GM12878 (cell line): ENCODE data around the gene HADH. TPM values are rescaled to one million over a fixed set of nuclear protein-coding genes. Genes with fewer than 3 reads are reported as not detected.
"Not testable (repeated sequence)": the region's sequence is repeated elsewhere in the genome, so short reads cannot be mapped to it uniquely, and the experiment has no call there.

Experiments used
- ATAC-seq: fragments of 200-7000 bp; cut with Tn5 transposase; 3 replicates; pipeline ENCODE4 v1.9.1; 2020; ENCODE audit warnings: mild to moderate bottlenecking, moderate library complexity
- BruUV-seq: library from RNA; stranded (reverse); fragments of 400-500 nt; replicated peaks from 2 replicates; lab custom pipeline; 2021; lab: Mats Ljungman, UMichigan
- CTCF ChIA-PET: fragments of 300-600 bp; sonication (Branson Sonifier 250); formaldehyde crosslinking; extraction: SDS; loops from one replicate; lab custom pipeline; 2021; ENCODE audit warnings: inconsistent platforms; lab: Yijun Ruan, JAX
- POLR2A ChIA-PET: fragments of 350-600 bp; formaldehyde crosslinking; extraction: SDS; loops from one replicate; lab custom pipeline; 2021; ENCODE audit warnings: inconsistent platforms; lab: Charles Lee
- RAD21 ChIA-PET: fragments of 300-600 bp; sonication (Branson Sonifier 250); formaldehyde crosslinking; loops from one replicate; lab custom pipeline; 2023; ENCODE audit warnings: antibody characterized with exemption; ENCODE audit not compliant: unreplicated experiment; lab: Charles Lee
- SMC1A ChIA-PET: fragments of 300-600 bp; sonication (Branson Sonifier 250); formaldehyde crosslinking; loops from one replicate; lab custom pipeline; 2023; ENCODE audit not compliant: unreplicated experiment, uncharacterized antibody; lab: Charles Lee
- DNase-seq: peaks from one replicate; pipeline ENCODE4 v3.0.0-alpha.2; 2011; ENCODE audit warnings: low read depth, low spot score
- FAIRE-seq: peaks from 3 replicates; lab custom pipeline; 2011; peaks lifted over from hg19 to GRCh38; lab: Jason Lieb, UNC
- H2AFZ ChIP-seq: 2 replicates; pipeline ENCODE4 v1.6.0; 2011; ENCODE audit warnings: low read depth, low read length, control low read depth; ENCODE audit not compliant: control insufficient read depth
- H3K27ac ChIP-seq: 2 replicates; pipeline ENCODE4 v1.5.1; 2011; ENCODE audit warnings: control low read depth; ENCODE audit not compliant: control insufficient read depth, insufficient read depth
- H3K27me3 ChIP-seq, 2 experiments: replicated peaks in 1 of 2; 2 replicates each; pipeline versions ENCODE4 v1.6.0 to v1.6.1; 2011; ENCODE audit warnings: low read length in 1 of 2; ENCODE audit not compliant: control insufficient read depth in 2 of 2, insufficient read depth in 2 of 2
- H3K36me3 ChIP-seq, 2 experiments: 2 replicates each; pipeline ENCODE4 v1.5.1; 2011; ENCODE audit warnings: low read length in 1 of 2; ENCODE audit not compliant: control insufficient read depth in 2 of 2, insufficient read depth in 2 of 2
- H3K4me1 ChIP-seq: 2 replicates; pipeline ENCODE4 v1.6.1; 2011; ENCODE audit warnings: mild to moderate bottlenecking, low read length, moderate library complexity, mixed read lengths; ENCODE audit not compliant: control insufficient read depth, insufficient read depth
- H3K4me2 ChIP-seq: 2 replicates; pipeline ENCODE4 v1.6.0; 2011; ENCODE audit warnings: control low read depth; ENCODE audit not compliant: control insufficient read depth, insufficient read depth
- H3K4me3 ChIP-seq: fragments of 200-600 bp; sonication (generic); 2 replicates; pipeline ENCODE4 v1.5.1; 2016
- H3K79me2 ChIP-seq: 2 replicates; pipeline ENCODE4 v1.6.0; 2011; ENCODE audit warnings: low read length; ENCODE audit not compliant: control insufficient read depth, insufficient read depth
- H3K9ac ChIP-seq: 2 replicates; pipeline ENCODE4 v1.8.0; 2011; ENCODE audit warnings: low read length, control low read depth, mixed read lengths; ENCODE audit not compliant: control insufficient read depth, insufficient read depth
- H3K9me3 ChIP-seq: replicated peaks from 3 replicates; pipeline ENCODE4 v1.5.1; 2011; ENCODE audit warnings: mild to moderate bottlenecking, low read length; ENCODE audit not compliant: control insufficient read depth, insufficient read depth
- H4K20me1 ChIP-seq: 2 replicates; pipeline ENCODE4 v1.6.0; 2011; ENCODE audit not compliant: control insufficient read depth, insufficient read depth
- ATF2 ChIP-seq: IDR thresholded peaks from 2 replicates; pipeline ENCODE4 v1.6.1; 2012; ENCODE audit warnings: low read length, inconsistent platforms
- EZH2 ChIP-seq: IDR thresholded peaks from 2 replicates; pipeline ENCODE4 v1.6.1; 2012; ENCODE audit warnings: low read depth, mild to moderate bottlenecking, control low read depth, inconsistent platforms, low read length, borderline replicate concordance; ENCODE audit not compliant: control insufficient read depth
- FOXM1 ChIP-seq: IDR thresholded peaks from 2 replicates; pipeline ENCODE4 v1.6.1; 2012; ENCODE audit warnings: low read depth, mild to moderate bottlenecking, inconsistent platforms, low read length, moderate library complexity
- GATAD2B ChIP-seq: fragments of 450-650 bp; conservative IDR thresholded peaks from 2 replicates; pipeline ENCODE4 v1.6.1; 2017; ENCODE audit warnings: low read depth, mild to moderate bottlenecking, moderate library complexity
- MEF2B ChIP-seq: fragments of 450-650 bp; IDR thresholded peaks from 2 replicates; pipeline ENCODE4 v1.6.1; 2018; ENCODE audit warnings: mild to moderate bottlenecking, moderate library complexity; ENCODE audit not compliant: partially characterized antibody, poor library complexity, severe bottlenecking
- MTA2 ChIP-seq: fragments of 450-650 bp; IDR thresholded peaks from 2 replicates; pipeline ENCODE4 v1.6.1; 2016; ENCODE audit warnings: low read depth, mild to moderate bottlenecking, moderate library complexity
- MYC ChIP-seq: IDR thresholded peaks from 2 replicates; pipeline ENCODE4 v1.6.1; 2011; ENCODE audit warnings: mild to moderate bottlenecking, low read length, moderate library complexity, inconsistent platforms; ENCODE audit not compliant: insufficient read depth, insufficient replicate concordance, insufficient read length, severe bottlenecking
- NRF1 ChIP-seq: conservative IDR thresholded peaks from 2 replicates; pipeline ENCODE4 v1.6.1; 2011; ENCODE audit warnings: mild to moderate bottlenecking, low read depth, low read length, improper control_type of control experiment
- POLR2AphosphoS2 ChIP-seq: IDR thresholded peaks from 2 replicates; pipeline ENCODE4 v1.6.1; 2011; ENCODE audit warnings: low read depth, mild to moderate bottlenecking, low read length, improper control_type of control experiment, moderate library complexity
- YBX1 ChIP-seq: fragments of 450-650 bp; IDR thresholded peaks from 2 replicates; pipeline ENCODE4 v1.6.1; 2016; ENCODE audit warnings: antibody characterized with exemption
- WGBS: methylation state at CpG from one replicate; pipeline ENCODE4 v1.1.6; 2016; ENCODE audit warnings: low lambda C conversion rate; ENCODE audit not compliant: insufficient replicate concordance, insufficient coverage; ENCODE audit errors: missing lambda C conversion rate; 5-methylcytosine and 5-hydroxymethylcytosine counted together
- in situ Hi-C: fragments of 300-500 bp; cut with MboI; formaldehyde crosslinking; loops from 9 replicates; pipeline ENCODE4 v1.14.3; 2018; ENCODE audit warnings: mixed read lengths
- intact Hi-C: fragments of 100-400 bp; cut with micrococcal nuclease; formaldehyde crosslinking; loops from one replicate; pipeline ENCODE4 v1.14.2; 2022; ENCODE audit not compliant: unreplicated experiment
- polyA plus RNA-seq, 11 experiments: library from polyadenylated mRNA; depleted of rRNA in 4 of 11; unstranded in 6 of 11; stranded (reverse) in 5 of 11; fragments of >200 nt; fragmentation: Nextera tagmentation in 4 of 11; fragmentation: Illumina TruSeq in 1 of 11; extraction: Ambion mirVana in 4 of 11; extraction: Trizol in 1 of 11; gene quantifications; 1 replicate in 1 of 11; 2 replicates in 10 of 11; pipeline versions ENCODE4 v1.2.1 to v1.2.3, GENCODE V29; 2011 to 2016; ENCODE audit warnings: inconsistent platforms in 2 of 11, missing spikeins in 2 of 11, low read depth in 1 of 11
- total RNA-seq, 4 experiments: library from RNA; depleted of rRNA in 3 of 4; stranded (reverse); fragments of >200 nt in 3 of 4; fragmentation: Illumina TruSeq in 1 of 4; extraction: Trizol in 1 of 4; gene quantifications; 2 replicates each; pipeline versions ENCODE4 v1.2.1 to v1.2.3, GENCODE V29; 2013 to 2021
- TF ChIP-seq, protein P1 (sequence below): fragments of 150-350 bp; IDR thresholded peaks from 2 replicates; pipeline ENCODE4 v1.6.1; 2014; ENCODE audit warnings: mild to moderate bottlenecking, low read depth, low read length

HADH gene
- total and polyA plus RNA-seq, 10 of the 15 experiments (the other 5 are each of a cell fraction or from before 2014, with no cell fraction given) = 20.3 to 97.9 (median 76.6) TPM

DNA sequence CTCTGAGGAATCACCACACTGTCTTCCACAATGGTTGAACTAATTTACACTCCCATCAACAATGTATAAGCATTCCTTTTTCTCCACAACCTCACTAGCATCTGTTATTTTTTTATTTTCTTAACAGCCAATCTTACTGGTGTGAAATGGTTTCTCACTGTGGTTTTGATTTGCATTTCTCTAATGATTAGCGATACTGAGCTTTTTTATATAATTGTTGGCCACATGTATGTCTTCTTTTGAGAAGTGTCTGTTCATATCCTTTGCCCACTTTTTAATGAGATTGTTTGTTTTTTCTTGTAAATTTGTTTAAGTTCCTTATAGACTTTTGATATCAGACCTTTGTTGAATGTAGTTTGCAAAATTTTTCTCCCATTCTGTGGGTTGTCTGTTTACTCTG, 21.8 kb upstream of the HADH start:
- FAIRE-seq, POLR2A ChIA-PET, H3K36me3 ChIP-seq, H3K9ac ChIP-seq, H3K4me1 ChIP-seq, CTCF ChIA-PET, H3K4me3 ChIP-seq, ATAC-seq, H3K9me3 ChIP-seq, H3K27ac ChIP-seq, DNase-seq, BruUV-seq, H2AFZ ChIP-seq, RAD21 ChIA-PET, H3K27me3 ChIP-seq, intact Hi-C loops: not testable (repeated sequence)
- 68% methylated on average over 1 of the region's 1 CpG for WGBS
- peak; percentile 55; the same call in 1 of the 2 replicates for TF ChIP-seq MTA2
- TF ChIP-seq, all 136 proteins: peak for 1; not testable (repeated sequence) for 135
- H3K4me2 ChIP-seq, in situ Hi-C loops, H3K79me2 ChIP-seq, SMC1A ChIA-PET, H4K20me1 ChIP-seq: not testable (repeated sequence)

DNA sequence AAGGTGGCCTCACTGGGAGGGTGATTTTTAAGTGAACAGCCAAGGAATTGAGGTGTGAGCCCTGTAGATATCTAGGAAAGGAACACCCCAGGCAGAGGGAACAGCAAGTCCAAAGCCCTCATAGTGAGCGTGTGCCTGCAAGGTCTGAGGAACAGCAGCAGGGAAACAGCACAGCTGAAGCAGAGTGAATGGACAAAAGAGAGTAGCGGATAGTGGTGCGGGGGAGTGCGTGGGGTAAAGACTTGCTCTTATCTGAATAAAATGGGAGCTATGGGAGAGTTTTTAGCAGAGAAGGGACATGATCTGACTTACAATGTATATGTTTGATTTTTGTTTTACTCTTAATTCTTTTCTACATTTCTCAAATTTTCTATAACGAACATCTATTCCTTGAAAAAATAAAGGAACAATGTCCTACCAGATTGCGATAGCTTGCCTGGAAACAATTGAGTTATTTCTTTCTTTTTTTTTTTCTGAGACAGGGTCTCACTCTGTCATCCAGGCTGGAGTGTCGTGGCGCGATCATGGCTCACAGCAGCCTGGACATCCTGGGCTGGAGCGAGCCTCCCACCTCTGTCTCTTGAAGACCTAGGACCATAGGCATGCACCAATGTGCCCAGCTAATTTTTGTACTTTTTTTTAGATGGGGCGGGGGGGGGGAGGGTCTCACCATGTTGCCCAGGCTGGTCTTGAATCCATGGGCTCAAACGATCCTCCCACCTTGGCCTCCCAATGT, 19.5 kb upstream of the HADH start:
- DNase-seq (no peak), ATAC-seq (no peak), FAIRE-seq (no peak)
- ChIA-PET CTCF (no interaction called here), SMC1A (interaction anchor here (0.6 to 1.6 kb wide), 2 partner anchors 24 to 268 kb away, joined by 3 to 5 read pairs; no protein-coding TSS in a partner anchor), POLR2A (no interaction called here), RAD21 (interaction anchor here (1.3 kb wide), 1 partner anchor 61 kb away, joined by 4 read pairs; no protein-coding TSS in a partner anchor)
- in situ Hi-C loops = no loop called here
- no peaks in the 10 kb centered on the region for H3K4me1 ChIP-seq
- no peaks in the 10 kb centered on the region for H3K79me2 ChIP-seq
- no peak overlapping the region for H3K27ac ChIP-seq
- intact Hi-C loops = no loop called here
- no TSS peak for BruUV-seq
- no peaks in the 10 kb centered on the region for H3K36me3 ChIP-seq
- no peak overlapping the region for H3K4me2 ChIP-seq
- no peaks in the 10 kb centered on the region for H4K20me1 ChIP-seq
- no peaks in the 10 kb centered on the region; the same call in 2 of the 3 replicates for H3K9me3 ChIP-seq
- H3K27me3 ChIP-seq = no peaks in the 10 kb centered on the region
- 70% methylated on average over 11 of the region's 12 CpGs for WGBS
- H3K9ac ChIP-seq = no peak overlapping the region
- H3K4me3 ChIP-seq = no peak overlapping the region
- no peak overlapping the region for H2AFZ ChIP-seq
- no peak for TF ChIP-seq MYC
- TF ChIP-seq YBX1 = no peak
- TF ChIP-seq EZH2 = no peak
- TF ChIP-seq POLR2AphosphoS2 = no peak
- no peak for TF ChIP-seq GATAD2B
- no peak for TF ChIP-seq FOXM1
- no peak for TF ChIP-seq MEF2B
- TF ChIP-seq ATF2 = no peak
- TF ChIP-seq NRF1 = no peak
- TF ChIP-seq, protein P1, sequence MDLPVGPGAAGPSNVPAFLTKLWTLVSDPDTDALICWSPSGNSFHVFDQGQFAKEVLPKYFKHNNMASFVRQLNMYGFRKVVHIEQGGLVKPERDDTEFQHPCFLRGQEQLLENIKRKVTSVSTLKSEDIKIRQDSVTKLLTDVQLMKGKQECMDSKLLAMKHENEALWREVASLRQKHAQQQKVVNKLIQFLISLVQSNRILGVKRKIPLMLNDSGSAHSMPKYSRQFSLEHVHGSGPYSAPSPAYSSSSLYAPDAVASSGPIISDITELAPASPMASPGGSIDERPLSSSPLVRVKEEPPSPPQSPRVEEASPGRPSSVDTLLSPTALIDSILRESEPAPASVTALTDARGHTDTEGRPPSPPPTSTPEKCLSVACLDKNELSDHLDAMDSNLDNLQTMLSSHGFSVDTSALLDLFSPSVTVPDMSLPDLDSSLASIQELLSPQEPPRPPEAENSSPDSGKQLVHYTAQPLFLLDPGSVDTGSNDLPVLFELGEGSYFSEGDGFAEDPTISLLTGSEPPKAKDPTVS = no peak
